Right cardiac atrium (tissue), 5 donors: ENCODE measurements around the gene COL15A1. TPM values are rescaled to one million over a fixed set of nuclear protein-coding genes. Genes with fewer than 3 reads are reported as not detected.

Experiments used
- ATAC-seq, 2 donors: fragments of 200-7000 bp; cut with Tn5 transposase; one replicate each; pipeline versions ENCODE4 v1.8.0 to v1.9.1; 2020; ENCODE audit warnings: moderate library complexity in 2 of 2, mild to moderate bottlenecking in 1 of 2
- DNase-seq, 3 donors: peaks; one replicate each; pipeline ENCODE4 v3.0.0-alpha.2; 2020
- H3K27ac ChIP-seq: one replicate; pipeline ENCODE4 v1.5.1; 2013; ENCODE audit warnings: mild to moderate bottlenecking, low read length, control low read depth, moderate library complexity
- H3K27me3 ChIP-seq: one replicate; pipeline ENCODE4 v1.6.1; 2013; ENCODE audit not compliant: control insufficient read depth, insufficient read depth
- H3K4me1 ChIP-seq: one replicate; pipeline ENCODE4 v1.6.1; 2013; ENCODE audit warnings: low read length; ENCODE audit not compliant: control insufficient read depth, insufficient read depth
- H3K4me3 ChIP-seq: one replicate; pipeline ENCODE4 v1.5.1; 2013; ENCODE audit warnings: low read length, control low read depth
- H3K9me3 ChIP-seq: one replicate; pipeline ENCODE4 v1.6.1; 2013; ENCODE audit warnings: low read length; ENCODE audit not compliant: control insufficient read depth
- WGBS: extraction: QIAGEN DNeasy Blood & Tissue Kit; methylation state at CpG from one replicate; pipeline ENCODE4 v1.1.7; 2013; 5-methylcytosine and 5-hydroxymethylcytosine counted together
- intact Hi-C, 4 donors: fragments of 100-400 bp; cut with DNase I; formaldehyde crosslinking; loops; one replicate each; pipeline versions ENCODE4 v1.11.0 to v1.14.0; 2022 to 2023
- polyA plus RNA-seq: library from polyadenylated mRNA; stranded (reverse); fragments of 200-250 nt; gene quantifications from one replicate; pipeline ENCODE4 v1.2.3, GENCODE V29; 2013
- total RNA-seq, 4 donors: library from RNA; stranded (reverse); fragmentation: NEBNext Ultra II Directional; extraction: Animal tissue kit (Norgen Biotek cat#: 25700); gene quantifications; one replicate each; pipeline ENCODE4 v1.2.1, GENCODE V29; 2021
- donor health status: healthy with polysubstance abuse.
- donor health status: DM: no; HTN: yes; CAD: no.
- donor health status: DM: no; HTN: no; CAD: no.
- donor health status: DM: no; HTN: yes; CAD: no; lungs with severe emphysema.
- donor health status: DM: yes; HTN: yes; CAD: no.

The COL15A1 gene
- total and polyA plus RNA-seq, 5 donors: 22.5 to 87.1 (median 61.2) TPM

DNA sequence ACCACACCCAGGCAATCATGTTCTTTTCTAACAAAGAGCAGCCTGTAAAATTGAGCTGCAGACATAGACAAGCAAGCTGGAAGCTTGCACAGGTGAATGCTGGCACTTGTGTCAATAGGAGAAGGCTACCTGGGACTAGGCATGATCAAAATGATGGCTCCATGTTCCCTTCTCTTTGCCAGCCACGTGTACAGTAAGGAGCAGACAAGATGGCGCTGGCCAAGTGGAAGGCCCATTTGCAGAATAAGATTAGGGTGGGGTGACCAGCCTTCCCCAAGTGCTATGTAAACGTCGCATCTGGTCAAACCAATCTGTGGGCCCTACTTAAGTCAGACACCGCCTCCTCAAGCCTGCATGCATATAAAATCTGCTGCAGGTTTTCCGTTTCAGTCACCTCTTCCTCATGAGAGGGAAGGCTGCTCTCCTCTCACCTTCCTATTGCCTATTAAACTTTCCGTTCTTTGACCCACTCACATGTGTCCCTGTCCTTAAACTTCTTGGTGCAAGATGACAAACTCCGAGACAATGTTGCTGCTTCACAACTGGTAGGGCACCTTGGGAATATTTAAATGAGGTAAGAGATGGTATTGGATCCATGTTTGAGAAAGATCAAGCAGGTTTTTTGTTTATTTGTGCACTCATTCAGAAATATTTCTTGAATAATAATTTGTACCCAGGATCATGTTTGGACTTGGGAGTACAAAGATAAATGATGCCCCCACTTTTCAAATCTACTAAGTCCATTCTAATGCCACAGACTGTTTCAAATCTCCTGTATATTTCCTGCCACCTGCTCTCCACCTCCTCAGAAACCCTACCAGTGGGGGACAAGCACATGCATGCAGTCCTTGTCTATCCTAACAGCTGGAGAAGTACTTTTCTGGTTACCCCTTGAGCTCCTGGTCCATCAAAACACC is 130.5 kb downstream of the COL15A1 start:
- no peak for DNase-seq
- intact Hi-C loops: no loop called here
- H3K27me3 ChIP-seq: no peaks in the 10 kb centered on the region
- peaks cover 9% of the 10 kb centered on the region for H3K4me1 ChIP-seq
- H3K27ac ChIP-seq: no peak overlapping the region
- no peak for ATAC-seq
- no peak overlapping the region for H3K4me3 ChIP-seq
- H3K9me3 ChIP-seq: no peaks in the 10 kb centered on the region
- 94% methylated on average over 8 of the region's 8 CpGs for WGBS

DNA sequence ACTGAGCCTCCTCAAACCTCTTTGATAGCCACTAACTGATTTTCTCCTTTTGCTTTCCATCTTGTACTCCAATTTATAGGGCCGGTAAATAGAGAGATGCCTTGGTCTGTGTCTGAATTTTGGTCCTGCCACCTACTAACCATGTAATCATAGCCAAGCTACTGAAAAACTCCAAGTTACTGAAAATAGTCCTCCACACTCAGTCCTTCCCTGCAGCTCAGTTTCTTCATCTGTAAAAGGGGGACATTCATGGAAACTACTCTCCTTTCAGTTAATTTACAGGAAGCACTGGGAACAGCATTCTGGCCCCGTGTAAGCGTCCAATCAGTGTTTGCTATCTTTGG is 131.2 kb downstream of the COL15A1 start:
- peaks cover 9% of the 10 kb centered on the region for H3K4me1 ChIP-seq
- 48% methylated on average over 3 of the region's 3 CpGs for WGBS
- no peaks in the 10 kb centered on the region for H3K27me3 ChIP-seq
- no peak for ATAC-seq
- intact Hi-C loops: no loop called here
- DNase-seq: no peak
- H3K9me3 ChIP-seq: no peaks in the 10 kb centered on the region
- no peak overlapping the region for H3K27ac ChIP-seq
- no peak overlapping the region for H3K4me3 ChIP-seq

DNA sequence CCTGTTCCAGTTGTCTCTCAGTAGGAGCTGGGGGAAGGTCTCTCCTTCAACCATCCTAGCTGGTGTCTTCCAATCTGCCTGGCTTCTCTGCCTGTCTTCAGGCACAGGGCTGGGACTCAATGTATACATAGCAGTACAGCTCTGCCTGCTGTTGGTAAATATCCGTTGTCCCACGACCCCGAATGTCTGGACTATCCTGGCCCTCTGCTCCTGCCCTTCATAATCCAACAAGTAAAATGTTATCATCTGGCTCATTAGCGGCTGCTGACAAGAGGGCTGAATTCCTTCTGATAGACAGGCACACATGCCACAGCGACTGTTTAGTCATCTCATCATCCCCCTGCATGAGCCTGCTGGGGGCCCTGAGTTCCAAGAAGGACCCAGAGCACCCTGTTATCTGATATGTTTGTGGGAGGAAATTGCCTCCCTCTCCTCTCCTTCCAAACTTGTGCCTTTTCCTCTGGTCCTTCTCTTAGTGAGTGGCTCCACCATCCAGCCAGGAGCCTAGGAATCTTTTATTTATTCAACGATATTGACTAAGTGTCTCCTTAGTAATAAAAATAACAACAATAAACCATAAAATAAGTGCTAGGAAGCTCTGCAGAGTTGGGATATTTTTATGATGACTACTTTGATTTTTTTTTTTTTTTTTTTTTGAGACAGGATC is 131.7 kb downstream of the COL15A1 start:
- H3K27me3 ChIP-seq: no peaks in the 10 kb centered on the region
- intact Hi-C loops: no loop called here
- WGBS: 23% methylated on average over 6 of the region's 6 CpGs
- H3K4me1 ChIP-seq: peaks cover 9% of the 10 kb centered on the region
- ATAC-seq (peak; percentile 19 to 27), DNase-seq (no peak)
- H3K4me3 ChIP-seq: no peak overlapping the region
- no peak overlapping the region for H3K27ac ChIP-seq
- no peaks in the 10 kb centered on the region for H3K9me3 ChIP-seq

DNA sequence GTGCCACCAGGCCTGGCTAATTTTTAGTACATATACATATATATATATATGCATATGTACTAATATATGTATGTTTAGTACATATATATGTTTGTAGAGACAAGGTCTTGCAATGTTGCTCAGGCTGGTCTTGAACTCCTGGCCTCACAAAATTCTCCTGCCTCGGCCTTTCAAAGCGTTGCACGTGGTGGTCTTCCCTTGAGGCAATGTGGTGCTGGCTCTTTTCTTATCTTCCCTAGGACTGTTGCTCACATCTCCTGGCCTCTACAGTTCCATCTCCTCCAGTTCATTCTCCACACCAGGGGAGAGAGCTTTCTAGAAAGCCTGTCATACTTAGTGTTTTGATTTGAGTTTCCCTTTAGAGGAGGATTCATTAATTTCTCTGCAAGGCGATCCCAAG is 132.3 kb downstream of the COL15A1 start:
- Histone ChIP-seq H3K4me3 (no peak overlapping the region), H3K27me3 (no peaks in the 10 kb centered on the region), H3K4me1 (peaks cover 7% of the 10 kb centered on the region), H3K27ac (no peak overlapping the region), H3K9me3 (no peaks in the 10 kb centered on the region)
- ATAC-seq (no peak), DNase-seq (no peak)
- 78% methylated on average over 4 of the region's 4 CpGs for WGBS
- intact Hi-C loops: no loop called here

DNA sequence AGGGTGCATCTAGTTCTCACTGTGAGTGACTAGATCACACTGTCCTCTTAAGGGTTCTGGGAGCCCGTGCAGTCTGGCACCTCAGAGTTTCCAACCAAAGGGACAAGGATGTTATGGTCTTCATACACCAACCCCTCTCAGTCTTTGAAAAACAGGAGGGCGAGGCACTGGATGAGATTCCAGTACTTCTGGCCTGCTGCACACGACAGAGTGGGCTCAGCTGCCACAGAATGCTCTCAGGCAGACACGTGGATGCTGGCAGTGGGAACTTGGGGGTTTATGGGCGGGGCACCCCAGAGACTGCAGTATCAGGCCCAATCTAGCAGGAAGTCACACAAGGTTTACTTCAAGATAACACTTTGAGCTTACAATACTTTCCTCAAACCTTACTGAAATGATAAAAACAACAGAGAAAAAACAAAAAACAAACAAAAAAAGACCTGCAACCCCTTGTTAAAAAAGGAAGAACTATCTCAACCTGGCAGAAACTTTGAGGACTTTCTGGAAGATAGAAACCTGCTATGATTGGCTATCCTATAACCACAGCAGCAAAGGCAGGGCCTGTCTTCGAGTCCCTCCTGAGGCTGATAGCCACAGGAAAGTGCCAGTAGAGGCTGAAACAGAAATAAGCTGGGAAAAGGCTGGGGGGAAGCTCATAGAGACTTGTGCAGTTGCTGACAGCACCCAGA is 132.9 kb downstream of the COL15A1 start:
- intact Hi-C loops: no loop called here
- Histone ChIP-seq H3K27me3 (no peaks in the 10 kb centered on the region), H3K4me3 (no peak overlapping the region), H3K27ac (no peak overlapping the region), H3K9me3 (no peaks in the 10 kb centered on the region), H3K4me1 (peaks cover 7% of the 10 kb centered on the region)
- DNase-seq: peak in 2 of 3 donors; percentile 62 to 70
- ATAC-seq: peak in 1 of 2 donors; percentile 47
- WGBS: 42% methylated on average over 6 of the region's 6 CpGs

DNA sequence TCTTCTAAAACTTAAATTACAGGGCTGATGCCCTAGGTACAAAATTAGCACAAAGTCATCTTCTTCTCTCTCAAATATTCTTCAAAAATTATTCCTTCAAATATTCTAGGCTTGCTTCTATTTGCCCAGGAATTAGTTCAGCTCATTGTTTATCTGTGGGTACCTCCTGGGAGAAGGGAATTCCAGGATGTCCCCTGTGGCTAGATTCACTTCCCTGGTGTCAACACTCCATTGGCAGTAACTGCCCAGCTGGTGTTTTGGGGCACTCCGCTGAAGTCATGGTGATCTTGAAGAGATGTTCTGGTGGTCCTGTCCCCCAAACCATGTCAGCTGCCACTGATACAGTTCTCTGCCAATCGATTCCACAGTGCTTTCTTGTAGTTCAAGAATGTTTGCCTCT is 135.0 kb downstream of the COL15A1 start:
- Histone ChIP-seq H3K27ac (no peak overlapping the region), H3K4me1 (peaks cover 7% of the 10 kb centered on the region), H3K27me3 (no peaks in the 10 kb centered on the region), H3K9me3 (no peaks in the 10 kb centered on the region), H3K4me3 (no peak overlapping the region)
- DNase-seq (no peak), ATAC-seq (no peak)
- intact Hi-C loops: no loop called here
- 80% methylated on average over 2 of the region's 2 CpGs for WGBS

DNA sequence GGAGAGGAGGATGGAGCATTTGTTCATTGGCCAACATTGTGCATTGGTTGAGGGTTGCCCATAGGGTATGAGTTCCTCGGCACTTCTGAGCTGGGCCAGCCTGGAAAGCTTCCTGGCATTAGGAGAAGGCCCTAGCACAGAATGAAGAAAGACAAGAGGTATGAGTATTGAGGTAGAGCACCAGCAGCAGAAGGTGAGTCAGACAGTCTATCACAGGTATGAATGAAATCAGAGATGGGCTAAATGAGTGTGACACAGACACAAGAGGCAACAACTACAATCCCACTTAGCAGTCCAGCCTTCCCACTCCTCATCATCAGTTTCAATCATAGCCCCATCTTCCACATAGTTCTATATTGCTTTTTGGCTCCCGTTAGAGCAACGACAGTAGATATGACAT is 135.8 kb downstream of the COL15A1 start:
- Histone ChIP-seq H3K9me3 (no peaks in the 10 kb centered on the region), H3K4me1 (peaks cover 7% of the 10 kb centered on the region), H3K27me3 (no peaks in the 10 kb centered on the region), H3K4me3 (no peak overlapping the region), H3K27ac (no peak overlapping the region)
- intact Hi-C loops: no loop called here
- DNase-seq (no peak), ATAC-seq (no peak)
- 88% methylated on average over 3 of the region's 3 CpGs for WGBS

DNA sequence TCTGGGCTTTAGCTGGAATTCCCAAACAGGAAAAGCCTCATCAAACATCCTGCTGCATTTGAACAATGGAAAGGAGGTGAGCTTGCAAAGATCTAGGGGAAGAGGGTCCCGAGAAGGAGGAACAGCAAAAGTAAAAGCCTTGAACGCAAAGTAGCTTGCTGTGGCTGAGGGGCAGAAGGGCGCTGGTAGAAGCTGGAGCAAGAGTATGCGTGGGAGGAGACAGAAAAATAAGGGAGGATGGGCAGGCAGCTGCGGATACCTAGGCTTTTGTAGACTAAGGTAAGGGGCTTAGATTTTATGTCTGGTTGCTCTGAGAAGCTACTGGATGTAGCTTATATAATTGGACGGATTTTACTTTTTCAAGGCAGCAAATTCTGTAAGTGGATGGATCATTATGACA is 139.3 kb downstream of the COL15A1 start:
- H3K4me3 ChIP-seq: no peak overlapping the region
- DNase-seq: no peak
- no peak for ATAC-seq
- intact Hi-C loops: no loop called here
- no peaks in the 10 kb centered on the region for H3K9me3 ChIP-seq
- no peaks in the 10 kb centered on the region for H3K4me1 ChIP-seq
- no peak overlapping the region for H3K27ac ChIP-seq
- no peaks in the 10 kb centered on the region for H3K27me3 ChIP-seq
- 71% methylated on average over 6 of the region's 6 CpGs for WGBS

DNA sequence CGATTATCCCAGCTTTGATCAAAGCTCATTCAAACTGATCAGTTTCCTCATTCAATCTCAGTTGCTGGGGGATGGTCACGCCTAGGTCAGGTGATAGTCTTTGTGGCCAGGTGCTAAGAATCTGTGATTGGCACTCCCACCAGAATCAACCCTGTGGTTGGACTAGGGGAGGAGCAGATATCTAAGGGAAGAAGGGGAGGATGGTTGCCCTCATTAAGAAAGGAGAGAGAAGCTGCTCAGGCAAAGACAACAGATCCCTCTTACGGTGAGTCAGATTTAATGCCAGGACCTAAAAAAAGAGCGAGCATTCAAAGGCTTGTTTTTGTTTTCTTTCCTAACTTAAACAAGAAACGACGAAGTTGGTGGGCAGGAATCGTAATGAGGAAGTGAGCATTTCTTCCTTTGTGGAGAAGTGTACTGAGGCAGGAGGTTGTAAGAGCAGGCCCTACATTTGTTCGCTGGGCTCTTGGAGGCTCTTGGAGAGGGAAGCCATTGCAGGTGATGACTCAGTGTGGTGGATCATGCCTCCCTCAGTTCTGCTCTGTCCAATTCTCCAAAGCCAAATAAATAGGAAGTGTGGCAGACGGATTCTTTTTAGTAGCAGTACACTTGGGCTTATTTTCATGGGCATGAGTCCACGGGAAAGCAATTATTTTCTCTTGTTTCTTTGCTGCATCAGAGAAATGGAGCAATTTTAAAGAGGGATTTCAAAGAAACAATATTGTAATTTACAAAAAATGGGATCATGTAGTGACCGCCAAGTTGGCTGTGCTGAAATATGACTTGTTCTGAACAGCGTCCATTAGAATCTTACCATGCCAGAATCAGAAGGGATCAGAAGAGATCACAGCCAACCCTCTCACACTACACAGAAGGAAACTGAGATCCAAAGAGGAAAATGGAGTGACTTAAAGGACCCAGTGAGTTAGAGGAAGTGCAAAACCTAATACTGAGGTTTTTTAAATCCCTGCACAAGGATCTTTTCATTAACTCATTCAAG is 142.5 kb downstream of the COL15A1 start:
- Histone ChIP-seq H3K4me3 (no peak overlapping the region), H3K27ac (peak overlapping the region; percentile 17), H3K27me3 (no peaks in the 10 kb centered on the region), H3K4me1 (no peaks in the 10 kb centered on the region), H3K9me3 (no peaks in the 10 kb centered on the region)
- intact Hi-C loops: no loop called here
- ATAC-seq: peak; percentile 74 to 80
- DNase-seq: no peak
- 60% methylated on average over 12 of the region's 12 CpGs for WGBS

DNA sequence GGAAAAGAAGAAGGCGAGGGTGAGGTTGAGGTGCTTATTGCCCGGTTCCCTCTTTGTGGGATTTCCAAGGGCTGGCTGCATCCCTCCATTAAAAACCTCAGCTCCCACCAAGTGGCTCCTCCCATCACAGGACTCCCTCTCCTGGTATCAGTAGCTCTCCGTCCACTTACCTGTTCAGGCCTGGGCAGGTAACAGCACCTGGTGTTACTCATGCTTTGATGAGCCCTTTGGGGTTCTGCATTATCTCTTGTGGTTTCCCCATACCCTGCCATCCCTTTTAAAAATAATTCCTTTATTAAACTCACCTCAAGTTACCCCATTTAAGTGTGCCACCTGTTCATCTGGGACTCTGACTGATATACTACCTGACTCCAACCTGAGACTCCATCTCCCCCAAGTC is 143.8 kb downstream of the COL15A1 start:
- Histone ChIP-seq H3K27ac (no peak overlapping the region), H3K9me3 (no peaks in the 10 kb centered on the region), H3K4me3 (no peak overlapping the region), H3K4me1 (no peaks in the 10 kb centered on the region), H3K27me3 (no peaks in the 10 kb centered on the region)
- 97% methylated on average over 3 of the region's 3 CpGs for WGBS
- intact Hi-C loops: no loop called here
- ATAC-seq: no peak
- no peak for DNase-seq
